SK-N-SH treated with all-trans-retinoic acid at 6 μM for 48 hours (cell line): ENCODE results near the gene C5orf47.

Source experiments
- ARNTL ChIP-seq: fragments of 450-650 bp; formaldehyde crosslinking; IDR thresholded peaks from 2 replicates; pipeline ENCODE4 v1.5.0; 2020; ENCODE audit warnings: low read depth, mild to moderate bottlenecking, moderate library complexity, borderline replicate concordance
- CREB5 ChIP-seq: fragments of 250-450 bp; sonication (Bioruptor Pico); IDR thresholded peaks from 2 replicates; pipeline ENCODE4 v1.5.1; 2020; ENCODE audit warnings: low read depth, mild to moderate bottlenecking, moderate library complexity
- CSRNP3 ChIP-seq: fragments of 250-450 bp; sonication (Bioruptor Pico); IDR thresholded peaks from 2 replicates; pipeline ENCODE4 v1.5.1; 2021; ENCODE audit warnings: mild to moderate bottlenecking, moderate library complexity
- GLIS3 ChIP-seq: fragments of 250-450 bp; sonication (Bioruptor Pico); IDR thresholded peaks from 2 replicates; pipeline ENCODE4 v1.5.0; 2020; ENCODE audit warnings: mild to moderate bottlenecking, moderate library complexity
- ISL1 ChIP-seq: fragments of 250-450 bp; sonication (Bioruptor Pico); IDR thresholded peaks from 2 replicates; pipeline ENCODE4 v2.1.2; 2022; ENCODE audit warnings: mild to moderate bottlenecking, moderate library complexity
- PATZ1 ChIP-seq: fragments of 250-450 bp; sonication (Bioruptor Pico); IDR thresholded peaks from 2 replicates; pipeline ENCODE4 v1.8.0; 2020; ENCODE audit warnings: mild to moderate bottlenecking, moderate library complexity, borderline replicate concordance
- RARB ChIP-seq: fragments of 250-450 bp; sonication (Bioruptor Pico); IDR thresholded peaks from 2 replicates; pipeline ENCODE4 v1.8.0; 2021; ENCODE audit warnings: mild to moderate bottlenecking, moderate library complexity
- SNAI2 ChIP-seq: fragments of 250-450 bp; sonication (Bioruptor Pico); IDR thresholded peaks from 2 replicates; pipeline ENCODE4 v1.5.0; 2020; ENCODE audit warnings: mild to moderate bottlenecking, moderate library complexity
- TCF4 ChIP-seq: fragments of 250-450 bp; sonication (Bioruptor Pico); IDR thresholded peaks from 2 replicates; pipeline ENCODE4 v1.8.0; 2021; ENCODE audit warnings: mild to moderate bottlenecking, moderate library complexity, borderline replicate concordance
- TOX ChIP-seq: fragments of 250-450 bp; sonication (Bioruptor Pico); IDR thresholded peaks from 2 replicates; pipeline ENCODE4 v1.8.0; 2021; ENCODE audit warnings: mild to moderate bottlenecking, moderate library complexity, borderline replicate concordance
- ZFP3 ChIP-seq: fragments of 250-450 bp; sonication (Bioruptor Pico); IDR thresholded peaks from 2 replicates; pipeline ENCODE4 v1.5.0; 2020; ENCODE audit warnings: mild to moderate bottlenecking, moderate library complexity
- ZFP30 ChIP-seq: fragments of 450-650 bp; formaldehyde crosslinking; IDR thresholded peaks from 2 replicates; pipeline ENCODE4 v1.5.0; 2022; ENCODE audit warnings: mild to moderate bottlenecking, moderate library complexity

- TF ChIP-seq TCF4 (CRISPR knock-in tag) (no peak), CSRNP3 (no peak), CREB5 (CRISPR knock-in tag) (no peak), SNAI2 (CRISPR knock-in tag) (no peak), PATZ1 (CRISPR knock-in tag) (no peak), ZFP30 (CRISPR knock-in tag) (no peak), RARB (CRISPR knock-in tag) (no peak), ISL1 (CRISPR knock-in tag) (no peak), ARNTL (no peak), ZFP3 (CRISPR knock-in tag) (no peak), TOX (CRISPR knock-in tag) (no peak), GLIS3 (CRISPR knock-in tag) (no peak)
Observed at GRCh38 chr5:173941102-173941501, 47.9 kb upstream of the C5orf47 start.
